GM10248 (cell line): ENCODE results near the gene SUN5.

Experiments used
- CTCF ChIA-PET: fragments of 300-600 bp; sonication (Branson Sonifier 250); formaldehyde crosslinking; extraction: SDS; loops from one replicate; lab custom pipeline; 2021; ENCODE audit warnings: antibody characterized with exemption; lab: Yijun Ruan, JAX
- POLR2A ChIA-PET: fragments of 350-650 bp; sonication (Branson Sonifier 250); formaldehyde crosslinking; extraction: SDS; loops from one replicate; lab custom pipeline; 2020; ENCODE audit warnings: antibody characterized with exemption; lab: Yijun Ruan, JAX
- DNase-seq: peaks from one replicate; pipeline ENCODE4 v3.0.0; 2012; ENCODE audit errors: extremely low spot score
- CTCF ChIP-seq: IDR thresholded peaks from 2 replicates; pipeline ENCODE4 v1.5.1; 2012; ENCODE audit warnings: mild to moderate bottlenecking, low read depth; ENCODE audit errors: extremely low read depth, missing control alignments, control extremely low read depth

The SUN5 gene

GRCh38 chr20:33005908-33006775 is 1.9 kb upstream of the SUN5 start:
- TF ChIP-seq CTCF: no peak
- ChIA-PET POLR2A (no interaction called here), CTCF (interaction anchor here (2.3 to 2.7 kb wide), 2 partner anchors 11 kb away, joined by 6 to 7 read pairs; no protein-coding TSS in a partner anchor)
- DNase-seq: no peak

- CTCF ChIA-PET: interaction anchor here (0.8 to 2.7 kb wide), 7 partner anchors 10 to 215 kb away, joined by 3 to 7 read pairs (median 3); no protein-coding TSS in a partner anchor
- POLR2A ChIA-PET: no interaction called here
Measured at GRCh38 chr20:33005132-33005566, 916 bp upstream of the SUN5 start.

GRCh38 chr20:33002087-33002808 is 2.0 kb downstream of the SUN5 start:
- POLR2A ChIA-PET: no interaction called here
- CTCF ChIA-PET: interaction anchor here (1.0 kb wide), 1 partner anchor 52 kb away, joined by 3 read pairs; no protein-coding TSS in a partner anchor
- TF ChIP-seq CTCF: no peak
- no peak for DNase-seq

More at GRCh38 chr20:33005132-33005566, 916 bp upstream of the SUN5 start:
- no peak for TF ChIP-seq CTCF
- DNase-seq: peak; percentile 43

- no peak for TF ChIP-seq CTCF
- ChIA-PET POLR2A (no interaction called here), CTCF (no interaction called here)
- no peak for DNase-seq
Measured at GRCh38 chr20:33000802-33001466, 3.3 kb downstream of the SUN5 start.

GRCh38 chr20:32999603-33000250 is 4.5 kb downstream of the SUN5 start:
- no peak for DNase-seq
- ChIA-PET POLR2A (no interaction called here), CTCF (interaction anchor here (1.5 kb wide), 1 partner anchor 55 kb away, joined by 3 read pairs; no protein-coding TSS in a partner anchor)
- no peak for TF ChIP-seq CTCF
